HG02571 (cell line): Measurements from ENCODE around the gene TTC36.
"Not testable (repeated sequence)": the region's sequence is repeated elsewhere in the genome, so short reads cannot be mapped to it uniquely, and the experiment has no call there.

ENCODE experiments used
- ATAC-seq: cut with Tn5 transposase; IDR thresholded peaks from one replicate; pipeline ENCODE4 v1.9.1; 2021; ENCODE audit warnings: mild to moderate bottlenecking, moderate library complexity; ENCODE audit not compliant: unreplicated experiment

Gene TTC36, protein sequence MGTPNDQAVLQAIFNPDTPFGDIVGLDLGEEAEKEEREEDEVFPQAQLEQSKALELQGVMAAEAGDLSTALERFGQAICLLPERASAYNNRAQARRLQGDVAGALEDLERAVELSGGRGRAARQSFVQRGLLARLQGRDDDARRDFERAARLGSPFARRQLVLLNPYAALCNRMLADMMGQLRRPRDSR

DNA sequence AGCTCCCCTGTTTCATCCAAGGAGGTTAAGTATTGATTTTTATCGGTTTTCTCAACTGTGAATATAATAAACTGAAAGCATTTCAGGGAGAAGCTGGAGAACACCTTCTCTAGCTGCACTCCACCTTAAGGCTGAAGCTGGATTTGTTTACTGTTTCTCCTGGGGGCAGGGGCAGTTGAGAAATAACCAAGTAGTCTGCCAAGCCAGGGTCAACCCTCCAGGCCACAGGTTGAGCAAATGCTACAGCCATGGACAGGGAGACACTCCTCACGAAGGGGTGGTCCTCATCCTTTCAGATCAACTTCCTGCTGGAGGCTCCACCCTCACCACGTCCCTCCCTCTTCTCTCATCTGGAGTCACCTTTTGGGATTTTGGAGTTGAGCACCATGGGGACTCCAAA is at the start of gene TTC36:
Gene TTC36, plus strand, starts transcription at position 366 of the 400 bp plus-strand sequence. Its CDS starts 21 bp downstream, at position 387.
- ATAC-seq, result no peak

GRCh38 chr11:118481238-118481637 is 46.0 kb upstream of the TTC36 start:
- ATAC-seq, result not testable (repeated sequence)

DNA sequence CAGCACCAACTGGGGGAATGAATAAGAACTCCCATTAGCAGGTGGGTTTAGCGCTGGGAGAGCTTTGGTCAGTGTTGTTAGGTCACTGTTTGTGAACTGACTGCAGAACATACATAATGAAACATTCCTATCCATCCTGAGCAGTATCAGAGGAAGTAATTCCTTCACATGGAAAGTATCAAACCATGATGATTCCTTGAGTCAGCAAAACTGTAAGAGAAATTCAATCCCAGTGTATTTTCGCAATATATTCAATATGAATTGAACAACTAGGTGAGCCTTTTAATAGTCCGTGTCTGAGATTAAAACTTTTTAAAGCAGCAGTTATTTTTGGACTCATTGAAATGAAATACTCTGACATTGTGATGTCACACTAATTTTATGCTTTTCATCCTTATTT is 42.9 kb upstream of the TTC36 start:
- ATAC-seq, result no peak

GRCh38 chr11:118485273-118485672 is 42.0 kb upstream of the TTC36 start:
- ATAC-seq, result no peak

- ATAC-seq, result no peak
Observed at GRCh38 chr11:118488480-118489109, 38.7 kb upstream of the TTC36 start.

DNA sequence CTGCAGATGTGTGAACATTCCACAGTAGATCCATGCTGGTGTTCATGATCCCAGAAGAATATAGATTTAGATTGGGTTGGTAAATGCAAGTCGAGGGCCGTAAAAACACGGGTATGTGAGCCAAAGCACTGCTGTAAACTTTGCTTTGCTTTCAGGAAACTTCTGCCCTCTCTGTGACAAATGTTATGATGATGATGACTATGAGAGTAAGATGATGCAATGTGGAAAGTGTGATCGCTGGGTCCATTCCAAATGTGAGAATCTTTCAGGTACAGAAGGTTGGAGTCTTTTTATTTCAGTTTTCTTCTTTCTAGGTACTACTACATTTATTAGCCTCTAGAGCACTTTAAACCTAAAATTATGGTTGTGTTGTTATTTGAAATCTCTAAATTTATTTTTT is 36.2 kb upstream of the TTC36 start:
- no peak for ATAC-seq

GRCh38 chr11:118497831-118498230 is 29.4 kb upstream of the TTC36 start:
- no peak for ATAC-seq

- no peak for ATAC-seq
Observed at GRCh38 chr11:118503216-118503615, 24.1 kb upstream of the TTC36 start.

- ATAC-seq, result no peak
Observed at GRCh38 chr11:118511601-118512000, 15.7 kb upstream of the TTC36 start.

GRCh38 chr11:118514103-118514502 is 13.2 kb upstream of the TTC36 start:
- ATAC-seq, result no peak

GRCh38 chr11:118519549-118519948 is 7.7 kb upstream of the TTC36 start:
- no peak for ATAC-seq

DNA sequence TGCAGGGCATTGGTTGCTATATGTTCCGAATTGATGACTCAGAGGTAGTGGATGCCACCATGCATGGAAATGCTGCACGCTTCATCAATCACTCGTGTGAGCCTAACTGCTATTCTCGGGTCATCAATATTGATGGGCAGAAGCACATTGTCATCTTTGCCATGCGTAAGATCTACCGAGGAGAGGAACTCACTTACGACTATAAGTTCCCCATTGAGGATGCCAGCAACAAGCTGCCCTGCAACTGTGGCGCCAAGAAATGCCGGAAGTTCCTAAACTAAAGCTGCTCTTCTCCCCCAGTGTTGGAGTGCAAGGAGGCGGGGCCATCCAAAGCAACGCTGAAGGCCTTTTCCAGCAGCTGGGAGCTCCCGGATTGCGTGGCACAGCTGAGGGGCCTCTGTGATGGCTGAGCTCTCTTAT is 5.4 kb upstream of the TTC36 start:
- ATAC-seq, result no peak

- no peak for ATAC-seq
Observed at GRCh38 chr11:118522571-118523072, 4.7 kb upstream of the TTC36 start.

DNA sequence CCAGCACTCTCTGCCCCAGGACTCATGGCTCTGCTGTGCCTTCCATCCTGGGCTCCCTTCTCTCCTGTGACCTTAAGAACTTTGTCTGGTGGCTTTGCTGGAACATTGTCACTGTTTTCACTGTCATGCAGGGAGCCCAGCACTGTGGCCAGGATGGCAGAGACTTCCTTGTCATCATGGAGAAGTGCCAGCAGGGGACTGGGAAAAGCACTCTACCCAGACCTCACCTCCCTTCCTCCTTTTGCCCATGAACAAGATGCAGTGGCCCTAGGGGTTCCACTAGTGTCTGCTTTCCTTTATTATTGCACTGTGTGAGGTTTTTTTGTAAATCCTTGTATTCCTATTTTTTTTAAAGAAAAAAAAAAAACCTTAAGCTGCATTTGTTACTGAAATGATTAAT is 2.9 kb upstream of the TTC36 start:
- no peak for ATAC-seq

- no peak for ATAC-seq
Observed at GRCh38 chr11:118524757-118525470, 2.4 kb upstream of the TTC36 start.

DNA sequence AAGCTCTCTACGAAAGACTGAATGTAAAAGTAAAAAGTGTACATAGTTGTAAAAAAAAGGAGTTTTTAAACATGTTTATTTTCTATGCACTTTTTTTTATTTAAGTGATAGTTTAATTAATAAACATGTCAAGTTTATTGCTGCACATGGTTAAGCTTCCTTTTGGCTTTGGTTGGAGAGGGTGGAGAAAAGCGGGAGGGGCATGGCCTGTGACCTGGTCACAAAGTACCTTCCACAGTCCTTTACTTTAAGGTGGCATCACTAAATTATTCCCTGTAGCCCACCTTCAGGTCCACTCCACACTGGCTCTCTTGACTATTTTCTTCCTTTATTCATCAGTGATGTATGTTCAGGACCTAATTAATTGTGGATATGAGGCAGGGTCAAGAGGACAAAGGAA is 586 bp upstream of the TTC36 start:
- ATAC-seq, result no peak

GRCh38 chr11:118528511-118528910 is 1.2 kb downstream of the TTC36 start:
- ATAC-seq, result no peak

GRCh38 chr11:118529584-118530175 is 2.4 kb downstream of the TTC36 start:
- no peak for ATAC-seq

DNA sequence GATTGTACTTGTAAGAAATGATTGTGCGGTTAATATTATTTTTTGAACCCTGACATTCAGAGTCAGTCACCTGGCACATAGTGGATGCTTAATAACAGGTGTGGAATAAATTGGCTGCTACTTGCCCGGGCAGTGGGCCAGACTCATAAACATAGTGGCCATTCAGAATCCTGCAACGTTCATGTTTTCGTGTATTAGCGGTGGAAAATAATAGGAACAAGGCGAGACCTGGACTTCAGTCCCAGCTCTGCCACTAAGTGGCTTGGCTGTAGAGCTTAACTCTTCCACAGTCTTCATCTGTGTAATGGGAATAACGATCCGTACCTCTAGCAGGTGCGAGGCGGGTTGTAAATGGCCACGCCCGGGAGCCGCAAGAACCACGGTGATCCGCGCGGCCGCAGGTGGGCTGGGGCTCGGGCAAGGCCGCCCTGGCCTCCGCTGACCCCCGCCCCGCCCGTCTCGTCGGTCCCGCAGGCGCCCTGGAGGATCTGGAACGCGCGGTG is 3.0 kb downstream of the TTC36 start:
- ATAC-seq, result no peak

- no peak for ATAC-seq
Observed at GRCh38 chr11:118530683-118531596, 3.7 kb downstream of the TTC36 start, which contains the start of gene TMEM25. Gene TMEM25 (plus strand): TSS chr11:118531192. CDS start chr11:118531802, 610 bp downstream.
